ENCODE measurements around the gene GTF2A2.
"Not testable (repeated sequence)": the region's sequence is repeated elsewhere in the genome, so short reads cannot be mapped to it uniquely, and the experiment has no call there.

Gene GTF2A2

DNA sequence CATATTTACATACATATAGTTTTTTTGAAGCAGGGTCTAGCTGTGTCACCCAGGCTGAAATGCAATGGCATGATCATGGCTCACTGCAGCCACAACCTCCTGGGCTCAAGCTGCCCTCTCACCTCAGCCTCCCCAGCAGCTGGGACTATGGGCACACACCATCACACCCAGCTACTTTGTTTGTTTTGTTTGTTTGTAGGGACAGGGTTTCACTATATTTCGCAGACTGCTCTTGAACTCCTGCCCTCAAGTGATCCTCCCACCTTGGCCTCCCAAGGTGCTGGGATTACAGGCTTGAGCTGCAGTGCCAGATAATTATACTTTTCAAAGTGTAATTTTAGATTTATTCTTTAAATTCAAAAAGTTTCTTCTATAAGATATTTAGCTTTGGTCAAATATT, 10.2 kb downstream of the GTF2A2 start:
- no peak overlapping the region for H3K4me3 ChIP-seq (ENCODE audit: low read length)
- TF ChIP-seq, protein P1, sequence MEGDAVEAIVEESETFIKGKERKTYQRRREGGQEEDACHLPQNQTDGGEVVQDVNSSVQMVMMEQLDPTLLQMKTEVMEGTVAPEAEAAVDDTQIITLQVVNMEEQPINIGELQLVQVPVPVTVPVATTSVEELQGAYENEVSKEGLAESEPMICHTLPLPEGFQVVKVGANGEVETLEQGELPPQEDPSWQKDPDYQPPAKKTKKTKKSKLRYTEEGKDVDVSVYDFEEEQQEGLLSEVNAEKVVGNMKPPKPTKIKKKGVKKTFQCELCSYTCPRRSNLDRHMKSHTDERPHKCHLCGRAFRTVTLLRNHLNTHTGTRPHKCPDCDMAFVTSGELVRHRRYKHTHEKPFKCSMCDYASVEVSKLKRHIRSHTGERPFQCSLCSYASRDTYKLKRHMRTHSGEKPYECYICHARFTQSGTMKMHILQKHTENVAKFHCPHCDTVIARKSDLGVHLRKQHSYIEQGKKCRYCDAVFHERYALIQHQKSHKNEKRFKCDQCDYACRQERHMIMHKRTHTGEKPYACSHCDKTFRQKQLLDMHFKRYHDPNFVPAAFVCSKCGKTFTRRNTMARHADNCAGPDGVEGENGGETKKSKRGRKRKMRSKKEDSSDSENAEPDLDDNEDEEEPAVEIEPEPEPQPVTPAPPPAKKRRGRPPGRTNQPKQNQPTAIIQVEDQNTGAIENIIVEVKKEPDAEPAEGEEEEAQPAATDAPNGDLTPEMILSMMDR (conservative IDR thresholded peaks at IDR 0.05; ENCODE audit: low read depth, low read length) = no peak
- no peak for DNase-seq (ENCODE audit: low read depth)

DNA sequence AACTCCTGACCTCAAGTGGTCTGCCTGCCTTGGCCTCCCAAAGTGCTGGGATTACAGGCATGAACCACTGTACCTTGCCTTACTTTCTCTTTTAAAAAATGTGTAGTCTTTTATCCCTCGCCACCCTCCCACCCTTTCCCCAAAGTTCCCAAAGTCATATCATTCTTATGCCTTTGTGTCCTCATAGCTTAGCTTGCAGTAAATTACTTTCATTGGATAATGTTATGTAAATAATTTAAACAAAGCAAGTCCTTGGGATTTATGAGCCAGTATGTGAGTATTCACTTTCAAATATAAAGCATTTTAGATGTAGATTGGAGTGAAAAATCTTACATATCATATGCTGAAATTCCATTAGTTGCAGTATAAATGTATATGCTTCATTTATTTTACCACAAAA, 11.0 kb downstream of the GTF2A2 start:
- TF ChIP-seq, protein P1 (conservative IDR thresholded peaks at IDR 0.05; ENCODE audit: low read depth, low read length) = no peak
- no peak overlapping the region for H3K4me3 ChIP-seq (ENCODE audit: low read length)
- no peak for DNase-seq (ENCODE audit: low read depth)

DNA sequence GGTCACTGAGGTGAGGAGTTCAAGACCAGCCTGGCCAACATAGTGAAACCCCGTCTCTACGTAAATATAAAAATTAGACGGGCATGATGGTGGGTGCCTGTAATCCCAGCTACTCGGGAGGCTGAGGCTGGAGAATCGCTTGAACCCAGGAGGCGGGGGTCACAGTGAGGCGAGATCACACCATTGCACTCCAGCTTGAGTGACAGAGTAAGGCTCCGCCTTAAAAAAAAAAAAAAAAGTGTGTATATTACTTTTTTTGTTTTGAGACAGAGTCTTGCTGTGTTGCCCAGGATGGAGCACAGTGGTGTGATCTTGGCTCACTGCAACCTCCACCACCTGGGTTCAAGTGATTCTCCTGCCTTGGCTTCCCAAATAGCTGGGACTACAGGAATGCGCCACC, 11.5 kb downstream of the GTF2A2 start:
- DNase-seq (ENCODE audit: low read depth); H3K4me3 ChIP-seq (ENCODE audit: low read length): not testable (repeated sequence)

DNA sequence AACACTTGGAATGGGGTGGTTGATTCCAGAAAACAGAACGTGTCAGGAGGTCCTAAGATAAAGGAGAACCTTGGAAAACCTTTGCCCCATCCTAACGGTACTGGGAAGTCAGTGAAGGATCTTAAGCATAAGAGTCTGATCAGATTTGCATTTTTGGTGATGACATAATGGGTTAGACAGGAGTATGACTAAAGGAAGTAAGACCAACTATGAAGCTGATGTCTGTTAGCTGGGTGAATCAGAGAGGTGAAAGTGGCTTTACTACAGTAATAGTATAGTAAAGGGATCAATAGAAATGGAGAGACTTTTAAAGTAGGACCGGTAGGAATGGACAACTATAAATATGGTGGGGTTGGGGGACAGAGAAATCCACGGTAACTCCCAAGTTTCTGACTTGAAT, 12.6 kb downstream of the GTF2A2 start:
- DNase-seq (ENCODE audit: low read depth) = no peak
- H3K4me3 ChIP-seq (ENCODE audit: low read length) = no peak overlapping the region
- TF ChIP-seq, protein P1 (conservative IDR thresholded peaks at IDR 0.05; ENCODE audit: low read depth, low read length) = no peak

DNA sequence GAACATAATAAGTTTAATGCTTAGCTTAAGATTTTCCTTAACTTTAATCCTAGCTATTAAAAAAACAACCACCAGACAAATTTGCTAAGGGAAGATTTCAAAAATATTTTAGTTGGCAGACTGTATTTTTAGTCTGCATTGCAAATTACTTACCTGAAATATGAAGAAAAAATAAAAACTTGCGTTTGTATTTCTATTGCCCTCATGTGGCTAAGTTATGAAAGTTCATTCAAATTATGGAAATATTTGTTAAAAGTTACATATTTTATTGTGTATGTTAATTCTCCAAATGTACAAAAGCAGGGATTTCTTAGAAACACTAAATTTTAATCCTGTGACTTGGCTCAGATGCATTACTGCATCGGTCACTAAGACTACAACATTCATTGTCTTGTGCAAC, 15.0 kb downstream of the GTF2A2 start:
- DNase-seq (ENCODE audit: low read depth) = no peak
- TF ChIP-seq, protein P1 (conservative IDR thresholded peaks at IDR 0.05; ENCODE audit: low read depth, low read length) = no peak
- no peak overlapping the region for H3K4me3 ChIP-seq (ENCODE audit: low read length)

DNA sequence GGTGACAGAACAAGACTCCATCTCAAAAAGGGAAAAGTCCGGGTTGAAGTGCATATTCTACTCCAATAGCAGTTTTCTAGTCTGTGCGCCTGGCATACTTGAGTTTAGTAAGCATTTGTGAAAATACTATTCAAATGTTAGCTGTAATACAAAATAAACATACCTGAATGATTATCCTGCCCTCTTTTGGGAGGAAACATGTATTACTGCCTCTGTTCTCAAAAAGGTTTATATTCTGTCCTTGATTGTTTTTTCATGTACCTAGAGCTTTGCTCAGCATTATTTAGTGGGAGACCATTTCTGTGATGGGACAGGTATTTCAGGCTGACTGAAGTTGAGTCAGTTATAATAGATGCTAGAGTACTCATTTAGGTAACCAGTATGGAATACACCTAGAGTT, 19.8 kb downstream of the GTF2A2 start:
- TF ChIP-seq, protein P1 (conservative IDR thresholded peaks at IDR 0.05; ENCODE audit: low read depth, low read length) = peak; percentile 3
- not testable (repeated sequence) for H3K4me3 ChIP-seq (ENCODE audit: low read length); DNase-seq (ENCODE audit: low read depth)

DNA sequence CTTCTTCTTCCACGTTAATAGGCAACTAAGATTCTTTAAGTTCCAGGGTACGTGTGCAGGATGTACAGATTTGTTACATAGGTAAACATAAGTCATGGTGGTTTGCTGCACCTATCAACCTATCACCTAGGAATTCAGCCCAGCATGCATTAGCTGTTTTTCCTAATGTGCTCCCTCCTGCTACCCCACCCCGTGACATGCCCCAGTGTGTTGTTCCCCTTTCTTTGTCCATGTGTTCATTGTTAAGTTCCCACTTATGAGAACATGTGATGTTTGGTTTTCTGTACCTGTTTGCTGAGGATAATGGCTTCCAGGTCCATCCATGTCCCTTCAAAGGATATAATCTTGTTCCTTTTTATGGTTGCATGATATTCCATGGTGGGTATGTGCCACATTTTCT, 21.1 kb downstream of the GTF2A2 start:
- TF ChIP-seq, protein P1 (conservative IDR thresholded peaks at IDR 0.05; ENCODE audit: low read depth, low read length) = no peak
- no peak for DNase-seq (ENCODE audit: low read depth)
- no peak overlapping the region for H3K4me3 ChIP-seq (ENCODE audit: low read length)

DNA sequence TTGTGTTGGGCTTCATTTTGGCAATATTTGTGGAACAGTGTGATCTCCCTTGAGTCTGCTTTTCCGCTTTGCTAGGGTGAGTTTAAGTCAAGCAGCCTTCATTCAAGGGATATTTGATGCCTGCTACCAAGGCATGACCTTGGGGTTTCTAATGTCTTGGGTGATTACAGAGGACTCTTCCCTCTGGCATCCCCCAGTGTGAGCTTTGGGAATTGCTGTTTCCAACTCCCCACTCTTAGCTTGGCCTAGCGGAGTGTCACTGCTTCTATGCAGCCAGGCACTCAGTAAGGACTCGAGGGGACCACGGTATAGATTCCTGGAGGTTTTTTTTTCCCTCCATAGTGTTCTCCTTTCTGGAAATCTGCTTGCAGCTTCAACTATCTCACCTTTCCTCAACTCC, 24.6 kb downstream of the GTF2A2 start:
- no peak overlapping the region for H3K4me3 ChIP-seq (ENCODE audit: low read length)
- TF ChIP-seq, protein P1 (conservative IDR thresholded peaks at IDR 0.05; ENCODE audit: low read depth, low read length) = peak; percentile 46
- no peak for DNase-seq (ENCODE audit: low read depth)
